DND-41 (cell line): ENCODE results near the gene COL4A2.

Source experiments
- EZH2 ChIP-seq: IDR thresholded peaks from 3 replicates; pipeline ENCODE4 v1.6.1; 2012; ENCODE audit warnings: borderline replicate concordance, low read depth, mild to moderate bottlenecking, moderate library complexity, low read length, inconsistent platforms; ENCODE audit not compliant: severe bottlenecking
- TF ChIP-seq, protein P1 (sequence below): IDR thresholded peaks from 2 replicates; pipeline ENCODE4 v1.5.1; 2012; ENCODE audit warnings: borderline replicate concordance, low read length, moderate library complexity, mild to moderate bottlenecking; ENCODE audit not compliant: poor library complexity, severe bottlenecking; ENCODE audit errors: extremely low read depth

DNA sequence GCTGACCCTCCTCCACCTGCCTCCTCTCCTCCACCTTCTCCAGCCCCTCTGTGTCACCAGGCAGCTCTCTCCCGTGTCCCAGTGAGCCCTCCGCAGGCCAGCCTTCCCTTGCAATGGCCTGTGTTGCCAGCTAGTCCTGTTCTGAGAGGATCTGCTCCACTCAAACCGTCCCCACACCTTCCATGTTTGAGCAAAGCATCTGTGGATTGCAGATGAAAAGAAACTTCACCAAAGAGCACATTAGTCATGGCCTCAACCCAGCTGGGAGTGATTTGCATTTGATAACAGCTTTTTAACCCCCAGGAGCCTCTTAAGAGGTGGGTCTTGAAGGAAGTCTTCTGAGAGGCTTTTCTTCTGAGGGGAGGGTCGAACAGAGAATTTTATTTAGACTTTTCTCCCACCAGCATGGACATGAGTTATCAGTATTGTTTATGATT, 72.8 kb downstream of the COL4A2 start:
- TF ChIP-seq, protein P1, sequence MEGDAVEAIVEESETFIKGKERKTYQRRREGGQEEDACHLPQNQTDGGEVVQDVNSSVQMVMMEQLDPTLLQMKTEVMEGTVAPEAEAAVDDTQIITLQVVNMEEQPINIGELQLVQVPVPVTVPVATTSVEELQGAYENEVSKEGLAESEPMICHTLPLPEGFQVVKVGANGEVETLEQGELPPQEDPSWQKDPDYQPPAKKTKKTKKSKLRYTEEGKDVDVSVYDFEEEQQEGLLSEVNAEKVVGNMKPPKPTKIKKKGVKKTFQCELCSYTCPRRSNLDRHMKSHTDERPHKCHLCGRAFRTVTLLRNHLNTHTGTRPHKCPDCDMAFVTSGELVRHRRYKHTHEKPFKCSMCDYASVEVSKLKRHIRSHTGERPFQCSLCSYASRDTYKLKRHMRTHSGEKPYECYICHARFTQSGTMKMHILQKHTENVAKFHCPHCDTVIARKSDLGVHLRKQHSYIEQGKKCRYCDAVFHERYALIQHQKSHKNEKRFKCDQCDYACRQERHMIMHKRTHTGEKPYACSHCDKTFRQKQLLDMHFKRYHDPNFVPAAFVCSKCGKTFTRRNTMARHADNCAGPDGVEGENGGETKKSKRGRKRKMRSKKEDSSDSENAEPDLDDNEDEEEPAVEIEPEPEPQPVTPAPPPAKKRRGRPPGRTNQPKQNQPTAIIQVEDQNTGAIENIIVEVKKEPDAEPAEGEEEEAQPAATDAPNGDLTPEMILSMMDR = no peak
- no peak for TF ChIP-seq EZH2
